ENCODE results near the gene PLCD1.

The PLCD1 gene

DNA sequence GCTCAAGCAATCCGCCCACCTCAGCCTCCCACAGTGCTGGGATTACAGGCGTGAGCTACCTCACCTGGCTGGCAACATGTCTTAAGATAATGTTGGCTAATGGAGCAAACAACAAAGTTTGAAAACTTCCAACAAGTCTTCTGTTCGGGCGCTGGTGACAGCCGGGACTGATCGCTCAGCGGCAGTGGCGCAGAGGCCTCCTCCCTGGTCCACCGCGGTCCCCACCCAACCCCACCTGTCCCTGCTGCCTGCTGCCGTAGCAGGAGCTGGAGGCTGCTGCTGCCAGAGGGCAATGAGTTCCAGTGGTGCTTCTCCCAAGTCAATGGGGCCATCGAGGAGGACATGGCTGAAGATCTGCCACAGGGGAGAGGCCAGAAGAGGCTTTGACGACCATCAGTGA lies 21.7 kb upstream of the PLCD1 start:
- TF ChIP-seq RARB (CRISPR knock-in tag; IDR thresholded peaks at IDR 0.05) (no peak), ZNF70 (CRISPR knock-in tag; IDR thresholded peaks at IDR 0.05) (no peak), CSDC2 (CRISPR knock-in tag; IDR thresholded peaks at IDR 0.05) (no peak), ZFP30 (CRISPR knock-in tag; IDR thresholded peaks at IDR 0.05) (no peak), ZNF565 (CRISPR knock-in tag; conservative IDR thresholded peaks at IDR 0.05; ENCODE audit: low read depth) (no peak), TCF4 (CRISPR knock-in tag; IDR thresholded peaks at IDR 0.05; ENCODE audit: borderline replicate concordance) (no peak), ESRRG (CRISPR knock-in tag; IDR thresholded peaks at IDR 0.05) (no peak), ZC3H10 (CRISPR knock-in tag; IDR thresholded peaks at IDR 0.05) (no peak), TOX (CRISPR knock-in tag; IDR thresholded peaks at IDR 0.05; ENCODE audit: borderline replicate concordance) (no peak), BACH2 (CRISPR knock-in tag; IDR thresholded peaks at IDR 0.05; ENCODE audit: borderline replicate concordance) (no peak)
- TF ChIP-seq, protein P1, sequence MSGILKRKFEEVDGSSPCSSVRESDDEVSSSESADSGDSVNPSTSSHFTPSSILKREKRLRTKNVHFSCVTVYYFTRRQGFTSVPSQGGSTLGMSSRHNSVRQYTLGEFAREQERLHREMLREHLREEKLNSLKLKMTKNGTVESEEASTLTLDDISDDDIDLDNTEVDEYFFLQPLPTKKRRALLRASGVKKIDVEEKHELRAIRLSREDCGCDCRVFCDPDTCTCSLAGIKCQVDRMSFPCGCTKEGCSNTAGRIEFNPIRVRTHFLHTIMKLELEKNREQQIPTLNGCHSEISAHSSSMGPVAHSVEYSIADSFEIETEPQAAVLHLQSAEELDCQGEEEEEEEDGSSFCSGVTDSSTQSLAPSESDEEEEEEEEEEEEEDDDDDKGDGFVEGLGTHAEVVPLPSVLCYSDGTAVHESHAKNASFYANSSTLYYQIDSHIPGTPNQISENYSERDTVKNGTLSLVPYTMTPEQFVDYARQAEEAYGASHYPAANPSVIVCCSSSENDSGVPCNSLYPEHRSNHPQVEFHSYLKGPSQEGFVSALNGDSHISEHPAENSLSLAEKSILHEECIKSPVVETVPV (CRISPR knock-in tag; IDR thresholded peaks at IDR 0.05), result no peak
- ATAC-seq, result no peak

DNA sequence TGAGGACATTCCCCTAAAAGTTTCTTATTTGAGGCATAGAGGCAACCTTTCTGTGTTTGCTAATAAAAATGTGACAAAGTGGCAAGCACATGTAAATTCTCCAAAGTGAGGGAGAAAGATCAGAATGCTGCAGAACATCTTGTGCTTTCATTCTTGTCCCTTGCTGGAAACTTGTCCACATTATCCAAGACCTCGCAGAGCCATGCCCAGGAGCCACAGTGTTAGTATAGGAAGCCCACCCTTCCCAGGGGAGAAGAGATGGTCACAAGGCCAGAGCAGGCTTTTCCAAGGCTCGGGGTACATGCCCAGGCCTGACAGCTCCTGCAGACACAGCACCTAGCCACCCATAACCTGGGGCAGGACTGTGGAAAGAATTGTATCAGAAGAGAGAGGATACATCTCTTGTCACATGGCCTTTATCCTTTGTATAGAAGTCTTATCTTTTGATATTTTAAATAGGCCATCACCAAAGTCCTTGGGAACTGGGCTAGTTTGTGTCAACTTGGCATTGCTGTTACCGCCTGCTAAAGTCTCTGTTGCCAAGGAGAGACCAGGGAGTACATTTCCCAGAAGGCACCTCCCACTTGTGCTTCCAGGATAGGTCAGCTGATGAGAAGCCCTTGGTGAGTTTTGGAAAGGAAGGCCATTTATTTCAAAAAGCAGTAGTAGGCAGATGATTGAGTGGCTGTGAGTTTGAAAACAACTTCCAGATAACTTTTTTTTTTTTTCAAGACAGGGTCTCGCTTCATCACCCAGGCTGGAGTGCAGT lies 20.1 kb upstream of the PLCD1 start:
- TF ChIP-seq, protein P2, sequence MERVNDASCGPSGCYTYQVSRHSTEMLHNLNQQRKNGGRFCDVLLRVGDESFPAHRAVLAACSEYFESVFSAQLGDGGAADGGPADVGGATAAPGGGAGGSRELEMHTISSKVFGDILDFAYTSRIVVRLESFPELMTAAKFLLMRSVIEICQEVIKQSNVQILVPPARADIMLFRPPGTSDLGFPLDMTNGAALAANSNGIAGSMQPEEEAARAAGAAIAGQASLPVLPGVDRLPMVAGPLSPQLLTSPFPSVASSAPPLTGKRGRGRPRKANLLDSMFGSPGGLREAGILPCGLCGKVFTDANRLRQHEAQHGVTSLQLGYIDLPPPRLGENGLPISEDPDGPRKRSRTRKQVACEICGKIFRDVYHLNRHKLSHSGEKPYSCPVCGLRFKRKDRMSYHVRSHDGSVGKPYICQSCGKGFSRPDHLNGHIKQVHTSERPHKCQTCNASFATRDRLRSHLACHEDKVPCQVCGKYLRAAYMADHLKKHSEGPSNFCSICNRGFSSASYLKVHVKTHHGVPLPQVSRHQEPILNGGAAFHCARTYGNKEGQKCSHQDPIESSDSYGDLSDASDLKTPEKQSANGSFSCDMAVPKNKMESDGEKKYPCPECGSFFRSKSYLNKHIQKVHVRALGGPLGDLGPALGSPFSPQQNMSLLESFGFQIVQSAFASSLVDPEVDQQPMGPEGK (CRISPR knock-in tag; IDR thresholded peaks at IDR 0.05; ENCODE audit: borderline replicate concordance), result no peak
- TF ChIP-seq, protein P3, sequence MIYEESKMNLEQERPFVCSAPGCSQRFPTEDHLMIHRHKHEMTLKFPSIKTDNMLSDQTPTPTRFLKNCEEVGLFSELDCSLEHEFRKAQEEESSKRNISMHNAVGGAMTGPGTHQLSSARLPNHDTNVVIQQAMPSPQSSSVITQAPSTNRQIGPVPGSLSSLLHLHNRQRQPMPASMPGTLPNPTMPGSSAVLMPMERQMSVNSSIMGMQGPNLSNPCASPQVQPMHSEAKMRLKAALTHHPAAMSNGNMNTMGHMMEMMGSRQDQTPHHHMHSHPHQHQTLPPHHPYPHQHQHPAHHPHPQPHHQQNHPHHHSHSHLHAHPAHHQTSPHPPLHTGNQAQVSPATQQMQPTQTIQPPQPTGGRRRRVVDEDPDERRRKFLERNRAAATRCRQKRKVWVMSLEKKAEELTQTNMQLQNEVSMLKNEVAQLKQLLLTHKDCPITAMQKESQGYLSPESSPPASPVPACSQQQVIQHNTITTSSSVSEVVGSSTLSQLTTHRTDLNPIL (CRISPR knock-in tag; IDR thresholded peaks at IDR 0.05; ENCODE audit: low read depth), result no peak
- TF ChIP-seq ZFP30 (CRISPR knock-in tag; IDR thresholded peaks at IDR 0.05) (no peak), PPARA (CRISPR knock-in tag; IDR thresholded peaks at IDR 0.05; ENCODE audit: borderline replicate concordance) (no peak), ARNTL (CRISPR knock-in tag; IDR thresholded peaks at IDR 0.05; ENCODE audit: borderline replicate concordance, low read depth) (no peak), ZNF565 (CRISPR knock-in tag; conservative IDR thresholded peaks at IDR 0.05; ENCODE audit: low read depth) (no peak), GLIS3 (CRISPR knock-in tag; IDR thresholded peaks at IDR 0.05) (no peak), BACH2 (CRISPR knock-in tag; IDR thresholded peaks at IDR 0.05; ENCODE audit: borderline replicate concordance) (no peak), ZNF8 (CRISPR knock-in tag; IDR thresholded peaks at IDR 0.05) (no peak), SNAI2 (CRISPR knock-in tag; IDR thresholded peaks at IDR 0.05) (no peak), ESRRG (CRISPR knock-in tag; IDR thresholded peaks at IDR 0.05) (no peak), OSR1 (CRISPR knock-in tag; IDR thresholded peaks at IDR 0.05) (no peak), ZC3H10 (CRISPR knock-in tag; IDR thresholded peaks at IDR 0.05) (no peak), TOX (CRISPR knock-in tag; IDR thresholded peaks at IDR 0.05; ENCODE audit: borderline replicate concordance) (no peak), RARB (CRISPR knock-in tag; IDR thresholded peaks at IDR 0.05) (no peak)
- TF ChIP-seq, protein P4, sequence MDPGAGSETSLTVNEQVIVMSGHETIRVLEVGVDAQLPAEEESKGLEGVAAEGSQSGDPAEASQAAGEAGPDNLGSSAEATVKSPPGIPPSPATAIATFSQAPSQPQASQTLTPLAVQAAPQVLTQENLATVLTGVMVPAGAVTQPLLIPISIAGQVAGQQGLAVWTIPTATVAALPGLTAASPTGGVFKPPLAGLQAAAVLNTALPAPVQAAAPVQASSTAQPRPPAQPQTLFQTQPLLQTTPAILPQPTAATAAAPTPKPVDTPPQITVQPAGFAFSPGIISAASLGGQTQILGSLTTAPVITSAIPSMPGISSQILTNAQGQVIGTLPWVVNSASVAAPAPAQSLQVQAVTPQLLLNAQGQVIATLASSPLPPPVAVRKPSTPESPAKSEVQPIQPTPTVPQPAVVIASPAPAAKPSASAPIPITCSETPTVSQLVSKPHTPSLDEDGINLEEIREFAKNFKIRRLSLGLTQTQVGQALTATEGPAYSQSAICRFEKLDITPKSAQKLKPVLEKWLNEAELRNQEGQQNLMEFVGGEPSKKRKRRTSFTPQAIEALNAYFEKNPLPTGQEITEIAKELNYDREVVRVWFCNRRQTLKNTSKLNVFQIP (CRISPR knock-in tag; IDR thresholded peaks at IDR 0.05; ENCODE audit: borderline replicate concordance, low read depth), result no peak
- ATAC-seq, result no peak

DNA sequence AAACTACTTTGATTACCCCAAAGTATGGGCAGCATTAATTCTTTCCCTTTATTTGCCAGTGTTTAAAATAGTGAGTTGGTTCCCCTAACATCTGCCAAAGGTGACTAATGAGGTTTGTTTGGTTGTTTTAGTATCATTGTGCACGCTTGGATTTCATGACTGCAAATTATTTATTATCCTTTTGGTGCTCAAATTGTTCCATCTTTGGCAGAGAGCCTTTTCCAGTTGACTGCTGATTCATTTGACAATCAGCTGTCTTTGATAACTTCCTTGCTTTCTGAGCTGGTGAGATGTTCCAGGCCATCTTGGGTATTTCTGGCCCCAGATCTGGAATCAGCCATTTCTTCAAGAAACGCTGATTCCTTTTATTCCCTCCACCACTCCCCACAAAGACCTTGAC lies 18.5 kb upstream of the PLCD1 start:
- no peak for ATAC-seq
- TF ChIP-seq SNAI2 (CRISPR knock-in tag; IDR thresholded peaks at IDR 0.05), result no peak
- TF ChIP-seq, protein P2 (CRISPR knock-in tag; IDR thresholded peaks at IDR 0.05; ENCODE audit: borderline replicate concordance), result no peak

Data from SK-N-SH treated with all-trans-retinoic acid at 6 μM for 48 hours (cell line).